OCI-LY3 (cell line): ENCODE measurements around the gene SALL2.

ENCODE experiments used
- EZH2phosphoT487 ChIP-seq: fragments of 200-600 bp; shearing (Covaris generic); IDR thresholded peaks from 2 replicates; pipeline ENCODE4 v1.6.1; 2018; ENCODE audit warnings: antibody characterized with exemption, mixed run types, low read depth
- TF ChIP-seq, protein P1 (sequence below): fragments of 200-600, 300-600 bp; sonication (generic); IDR thresholded peaks from 2 replicates; pipeline ENCODE4 v1.5.1; 2014; ENCODE audit warnings: antibody characterized with exemption, low read length, low read depth

DNA sequence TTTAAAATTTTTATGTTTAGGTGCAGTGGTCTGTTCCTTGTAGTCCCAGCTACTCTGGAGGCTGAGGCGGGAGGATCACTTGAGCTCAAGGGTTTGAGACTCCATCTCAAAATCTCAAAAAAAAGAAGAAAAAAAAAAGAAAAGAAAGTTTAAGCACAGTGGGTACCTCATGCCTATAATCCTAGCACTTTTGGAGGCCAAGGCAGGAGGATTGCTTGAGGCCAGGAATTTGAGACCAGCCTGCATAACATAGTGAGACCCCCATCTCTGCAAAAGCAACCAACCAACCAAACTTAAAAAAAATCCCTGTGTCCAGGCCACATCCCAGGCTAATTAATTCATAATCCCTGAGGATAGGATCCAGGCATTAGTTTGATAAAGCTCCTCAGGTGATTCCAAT, 3.4 kb upstream of the SALL2 start:
- TF ChIP-seq, protein P1, sequence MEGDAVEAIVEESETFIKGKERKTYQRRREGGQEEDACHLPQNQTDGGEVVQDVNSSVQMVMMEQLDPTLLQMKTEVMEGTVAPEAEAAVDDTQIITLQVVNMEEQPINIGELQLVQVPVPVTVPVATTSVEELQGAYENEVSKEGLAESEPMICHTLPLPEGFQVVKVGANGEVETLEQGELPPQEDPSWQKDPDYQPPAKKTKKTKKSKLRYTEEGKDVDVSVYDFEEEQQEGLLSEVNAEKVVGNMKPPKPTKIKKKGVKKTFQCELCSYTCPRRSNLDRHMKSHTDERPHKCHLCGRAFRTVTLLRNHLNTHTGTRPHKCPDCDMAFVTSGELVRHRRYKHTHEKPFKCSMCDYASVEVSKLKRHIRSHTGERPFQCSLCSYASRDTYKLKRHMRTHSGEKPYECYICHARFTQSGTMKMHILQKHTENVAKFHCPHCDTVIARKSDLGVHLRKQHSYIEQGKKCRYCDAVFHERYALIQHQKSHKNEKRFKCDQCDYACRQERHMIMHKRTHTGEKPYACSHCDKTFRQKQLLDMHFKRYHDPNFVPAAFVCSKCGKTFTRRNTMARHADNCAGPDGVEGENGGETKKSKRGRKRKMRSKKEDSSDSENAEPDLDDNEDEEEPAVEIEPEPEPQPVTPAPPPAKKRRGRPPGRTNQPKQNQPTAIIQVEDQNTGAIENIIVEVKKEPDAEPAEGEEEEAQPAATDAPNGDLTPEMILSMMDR: no peak
- TF ChIP-seq EZH2phosphoT487: no peak
